BE2C (cell line): ENCODE measurements around the gene CDRT4.

Source experiments
- DNase-seq: peaks from one replicate; pipeline ENCODE4 v3.0.0-alpha.2; 2020
- H3K27me3 ChIP-seq: fragments of 250-450 bp; sonication (Bioruptor Pico); 2 replicates; pipeline ENCODE4 v1.5.1; 2020; ENCODE audit warnings: mild to moderate bottlenecking
- H3K36me3 ChIP-seq: fragments of 250-450 bp; sonication (Bioruptor Pico); 2 replicates; pipeline ENCODE4 v1.5.1; 2020; ENCODE audit warnings: mild to moderate bottlenecking
- H3K4me1 ChIP-seq: fragments of 250-450 bp; sonication (Bioruptor Pico); 2 replicates; pipeline ENCODE4 v1.5.1; 2020
- H3K4me3 ChIP-seq: 2 replicates; pipeline ENCODE4 v1.5.1; 2011; ENCODE audit warnings: low read depth, low read length
- H3K9me3 ChIP-seq: fragments of 250-450 bp; sonication (Bioruptor Pico); 2 replicates; pipeline ENCODE4 v1.5.1; 2020
- TF ChIP-seq, protein P1 (sequence below): IDR thresholded peaks from 2 replicates; pipeline ENCODE4 v1.5.1; 2012; ENCODE audit warnings: mild to moderate bottlenecking, low read depth, low read length

Gene CDRT4

DNA sequence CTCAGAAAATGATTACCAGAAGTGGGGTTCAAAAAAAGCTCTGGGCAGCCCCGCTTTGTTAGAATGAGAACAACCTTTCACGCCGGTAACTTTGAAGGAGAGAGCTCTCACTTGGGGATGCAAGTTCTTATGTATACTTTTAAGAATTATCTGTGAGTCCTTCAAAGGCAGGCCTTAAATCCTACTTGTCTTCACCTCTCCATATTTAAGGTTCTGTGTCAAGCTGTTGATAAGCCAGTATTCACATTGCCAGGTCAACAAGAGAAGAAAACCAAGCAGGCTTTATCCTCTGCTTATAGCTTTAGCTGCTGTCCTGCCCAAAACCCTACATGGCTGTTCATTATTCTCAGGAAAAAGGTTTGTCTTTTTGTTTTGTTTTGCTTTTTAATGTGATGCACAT lies 42.9 kb downstream of the CDRT4 start:
- Histone ChIP-seq H3K36me3 (no peaks in the 10 kb centered on the region), H3K9me3 (no peaks in the 10 kb centered on the region), H3K27me3 (no peaks in the 10 kb centered on the region), H3K4me1 (no peaks in the 10 kb centered on the region), H3K4me3 (no peak overlapping the region)
- TF ChIP-seq, protein P1, sequence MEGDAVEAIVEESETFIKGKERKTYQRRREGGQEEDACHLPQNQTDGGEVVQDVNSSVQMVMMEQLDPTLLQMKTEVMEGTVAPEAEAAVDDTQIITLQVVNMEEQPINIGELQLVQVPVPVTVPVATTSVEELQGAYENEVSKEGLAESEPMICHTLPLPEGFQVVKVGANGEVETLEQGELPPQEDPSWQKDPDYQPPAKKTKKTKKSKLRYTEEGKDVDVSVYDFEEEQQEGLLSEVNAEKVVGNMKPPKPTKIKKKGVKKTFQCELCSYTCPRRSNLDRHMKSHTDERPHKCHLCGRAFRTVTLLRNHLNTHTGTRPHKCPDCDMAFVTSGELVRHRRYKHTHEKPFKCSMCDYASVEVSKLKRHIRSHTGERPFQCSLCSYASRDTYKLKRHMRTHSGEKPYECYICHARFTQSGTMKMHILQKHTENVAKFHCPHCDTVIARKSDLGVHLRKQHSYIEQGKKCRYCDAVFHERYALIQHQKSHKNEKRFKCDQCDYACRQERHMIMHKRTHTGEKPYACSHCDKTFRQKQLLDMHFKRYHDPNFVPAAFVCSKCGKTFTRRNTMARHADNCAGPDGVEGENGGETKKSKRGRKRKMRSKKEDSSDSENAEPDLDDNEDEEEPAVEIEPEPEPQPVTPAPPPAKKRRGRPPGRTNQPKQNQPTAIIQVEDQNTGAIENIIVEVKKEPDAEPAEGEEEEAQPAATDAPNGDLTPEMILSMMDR: no peak
- DNase-seq: no peak

DNA sequence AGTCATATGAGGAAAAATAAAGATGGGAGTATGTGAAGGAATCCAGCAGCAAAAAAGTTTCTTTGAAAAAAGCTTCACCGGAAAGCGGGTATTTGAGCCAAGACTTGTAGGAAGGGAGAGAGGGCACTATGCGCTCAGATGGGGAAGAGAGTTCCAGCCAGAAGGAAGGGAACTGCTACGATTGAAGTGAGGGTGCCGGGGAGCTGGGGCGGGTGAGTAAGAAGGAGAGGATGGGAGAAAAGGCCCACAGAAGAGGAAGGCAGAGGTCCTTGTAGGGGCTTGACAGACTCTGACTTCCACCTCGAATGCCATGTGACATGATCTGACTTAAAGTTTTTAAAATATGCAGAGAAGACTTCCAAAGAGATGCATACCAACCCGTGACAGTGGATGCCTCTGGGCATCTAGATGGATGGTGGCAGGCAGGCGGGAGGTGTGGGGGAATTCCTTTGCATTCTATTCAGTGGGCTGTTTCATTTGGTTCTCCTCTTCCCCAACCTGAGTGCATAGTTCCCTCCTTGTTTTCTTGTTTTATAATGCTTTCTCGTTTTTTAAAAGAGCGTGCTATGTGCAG lies 44.9 kb downstream of the CDRT4 start:
- Histone ChIP-seq H3K36me3 (no peaks in the 10 kb centered on the region), H3K4me1 (no peaks in the 10 kb centered on the region), H3K4me3 (no peak overlapping the region), H3K27me3 (no peaks in the 10 kb centered on the region), H3K9me3 (no peaks in the 10 kb centered on the region)
- TF ChIP-seq, protein P1: no peak
- DNase-seq: no peak

DNA sequence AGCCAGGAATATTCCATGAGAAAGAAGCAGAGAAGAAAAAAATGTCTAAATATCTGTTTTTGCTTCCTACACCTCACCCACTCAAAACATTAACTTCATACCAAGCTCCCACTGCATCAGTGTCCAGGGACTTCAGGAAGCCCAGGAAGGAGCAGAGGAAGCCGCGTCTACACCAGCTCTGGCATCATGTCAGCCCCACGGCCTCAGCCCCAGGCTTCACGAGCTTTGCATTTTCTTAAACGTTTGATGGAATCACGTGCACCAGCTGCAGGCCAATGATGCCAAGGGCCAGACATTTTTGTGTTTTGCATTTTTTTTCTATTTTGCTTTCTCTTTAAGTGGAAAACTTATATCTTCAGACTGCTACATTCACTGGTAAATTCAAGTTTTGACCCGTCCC lies 48.6 kb downstream of the CDRT4 start:
- H3K36me3 ChIP-seq: no peaks in the 10 kb centered on the region

DNA sequence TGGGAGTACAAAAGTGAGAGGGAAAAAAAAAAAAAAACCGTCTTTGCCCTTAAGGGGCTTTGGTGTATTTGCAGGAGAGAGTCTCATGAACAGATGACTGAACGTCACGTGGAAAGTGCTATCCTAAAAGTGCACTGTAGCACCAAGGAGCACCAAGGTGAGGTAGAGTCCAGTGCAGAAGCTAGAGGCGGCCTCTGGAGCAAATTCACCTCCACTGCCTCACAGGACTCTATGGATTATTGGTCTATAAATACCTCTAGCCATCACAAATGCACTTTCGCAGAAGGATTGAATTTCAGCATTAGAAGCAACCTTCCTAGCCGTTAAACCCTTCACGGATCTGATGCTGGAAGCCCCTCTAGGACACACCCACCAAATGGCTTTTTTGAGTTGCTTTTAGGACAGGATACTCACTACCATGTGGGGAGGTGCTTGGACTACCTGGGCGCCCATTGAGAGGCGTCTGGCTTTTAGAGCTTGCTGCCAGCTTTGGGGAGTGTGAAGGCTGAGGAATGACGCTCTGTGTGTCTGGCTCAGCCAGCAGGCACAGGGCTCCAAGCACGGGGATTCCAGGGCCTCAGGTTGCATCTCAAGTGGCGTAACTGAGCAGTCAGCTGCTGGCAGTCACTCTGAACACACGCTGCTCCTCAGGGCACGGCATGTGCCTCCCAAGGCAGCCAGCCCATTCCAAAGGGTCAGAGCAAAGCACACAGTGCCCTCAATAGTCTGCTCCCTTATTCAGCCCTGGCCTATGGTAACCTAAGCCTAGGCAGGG lies 52.7 kb downstream of the CDRT4 start:
- H3K27me3 ChIP-seq: no peaks in the 10 kb centered on the region
- TF ChIP-seq, protein P1: no peak
- no peaks in the 10 kb centered on the region for H3K4me1 ChIP-seq
- H3K4me3 ChIP-seq: no peak overlapping the region
- no peaks in the 10 kb centered on the region for H3K9me3 ChIP-seq
- no peaks in the 10 kb centered on the region for H3K36me3 ChIP-seq
- DNase-seq: no peak

More for the DNA sequence above, 48.6 kb downstream of the CDRT4 start:
- Histone ChIP-seq H3K4me1 (no peaks in the 10 kb centered on the region), H3K9me3 (no peaks in the 10 kb centered on the region), H3K4me3 (no peak overlapping the region), H3K27me3 (no peaks in the 10 kb centered on the region)
- TF ChIP-seq, protein P1: no peak
- DNase-seq: no peak

DNA sequence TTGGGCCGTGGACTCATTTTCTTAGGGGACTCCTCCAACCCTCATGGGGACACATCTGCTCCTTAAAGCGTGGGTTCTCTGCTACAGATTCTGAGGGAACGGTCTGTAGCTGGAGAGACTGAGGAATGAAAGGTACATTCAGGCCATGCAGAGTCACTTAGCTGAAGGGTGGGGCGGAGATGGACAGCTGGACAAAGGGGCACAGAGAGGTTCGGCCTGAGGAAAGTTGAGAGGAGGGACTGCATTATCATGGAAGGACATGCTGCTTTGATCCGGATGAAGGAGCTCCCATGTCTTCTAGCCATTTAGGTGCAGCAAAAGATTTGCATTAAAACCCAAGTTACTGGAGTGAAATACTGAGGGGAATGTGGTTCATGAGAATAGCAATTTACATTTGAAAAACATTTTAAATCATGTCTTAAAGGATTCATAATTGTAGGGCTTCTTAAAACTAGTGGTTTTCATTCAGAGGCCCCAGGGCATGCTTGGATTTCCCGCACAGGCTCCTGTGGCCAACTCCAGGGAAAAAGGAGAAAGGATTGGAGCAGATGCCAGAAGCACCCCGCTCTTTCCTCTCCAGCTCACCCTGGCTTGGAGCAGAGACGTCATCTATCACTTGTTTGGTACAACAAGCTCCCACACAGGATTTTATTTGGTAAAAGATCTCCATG lies 54.2 kb downstream of the CDRT4 start:
- TF ChIP-seq, protein P1: no peak
- no peaks in the 10 kb centered on the region for H3K27me3 ChIP-seq
- no peak for DNase-seq
- H3K4me1 ChIP-seq: no peaks in the 10 kb centered on the region
- H3K36me3 ChIP-seq: no peaks in the 10 kb centered on the region
- H3K4me3 ChIP-seq: no peak overlapping the region
- H3K9me3 ChIP-seq: no peaks in the 10 kb centered on the region

DNA sequence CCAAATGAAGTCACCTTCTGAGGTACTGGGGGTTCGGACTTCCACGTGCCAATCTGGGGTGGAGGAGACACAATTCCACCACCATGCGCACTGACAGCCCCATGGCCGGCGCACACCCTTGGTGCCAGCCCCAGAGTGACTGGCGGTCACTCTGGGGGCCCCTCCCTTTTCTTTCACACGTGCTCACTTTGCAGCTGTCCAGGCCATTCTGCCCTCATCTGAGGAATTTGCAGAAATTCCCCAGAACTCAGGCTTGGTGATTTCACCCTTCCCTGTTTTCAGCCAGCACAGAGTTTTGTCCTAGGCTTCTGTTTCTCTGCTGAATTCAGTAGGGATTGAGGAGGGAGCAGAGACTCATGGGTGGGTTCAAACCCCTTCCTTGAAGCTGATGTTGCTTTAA lies 54.8 kb downstream of the CDRT4 start:
- no peaks in the 10 kb centered on the region for H3K27me3 ChIP-seq
- no peak overlapping the region for H3K4me3 ChIP-seq
- TF ChIP-seq, protein P1: no peak
- H3K9me3 ChIP-seq: no peaks in the 10 kb centered on the region
- H3K4me1 ChIP-seq: no peaks in the 10 kb centered on the region
- DNase-seq: no peak
- no peaks in the 10 kb centered on the region for H3K36me3 ChIP-seq
